ENCODE data around the gene C13orf46. TPM values are rescaled to one million over a fixed set of nuclear protein-coding genes. Genes with fewer than 3 reads are reported as not detected.

The C13orf46 gene
- total RNA-seq, 1 donor = under 0.01 TPM

- no peak for TF ChIP-seq CTCF (IDR thresholded peaks at IDR 0.05; ENCODE audit: insufficient read depth, low read depth, low read length)
- no peak for DNase-seq (ENCODE audit: low read depth)
- H3K4me3 ChIP-seq (ENCODE audit: low read depth, low read length) = no peak overlapping the region
Observed at GRCh38 chr13:113922412-113923118, 51.3 kb downstream of the C13orf46 start.

GRCh38 chr13:113921763-113922162 lies 52.1 kb downstream of the C13orf46 start:
- TF ChIP-seq CTCF (IDR thresholded peaks at IDR 0.05; ENCODE audit: insufficient read depth, low read depth, low read length) = no peak
- DNase-seq (ENCODE audit: low read depth) = no peak
- H3K4me3 ChIP-seq (ENCODE audit: low read depth, low read length) = no peak overlapping the region

- no peak for TF ChIP-seq CTCF (IDR thresholded peaks at IDR 0.05; ENCODE audit: insufficient read depth, low read depth, low read length)
- no peak overlapping the region for H3K4me3 ChIP-seq (ENCODE audit: low read depth, low read length)
- no peak for DNase-seq (ENCODE audit: low read depth)
Observed at GRCh38 chr13:113920606-113921286, 53.1 kb downstream of the C13orf46 start.

- H3K4me3 ChIP-seq (ENCODE audit: low read depth, low read length) = no peak overlapping the region
- no peak for DNase-seq (ENCODE audit: low read depth)
- no peak for TF ChIP-seq CTCF (IDR thresholded peaks at IDR 0.05; ENCODE audit: insufficient read depth, low read depth, low read length)
Observed at GRCh38 chr13:113919761-113920559, 53.9 kb downstream of the C13orf46 start.

- no peak for TF ChIP-seq CTCF (IDR thresholded peaks at IDR 0.05; ENCODE audit: insufficient read depth, low read depth, low read length)
- H3K4me3 ChIP-seq (ENCODE audit: low read depth, low read length) = no peak overlapping the region
- no peak for DNase-seq (ENCODE audit: low read depth)
Observed at GRCh38 chr13:113918981-113919701, 54.7 kb downstream of the C13orf46 start.

GRCh38 chr13:113918580-113918979 lies 55.3 kb downstream of the C13orf46 start:
- no peak for DNase-seq (ENCODE audit: low read depth)
- no peak overlapping the region for H3K4me3 ChIP-seq (ENCODE audit: low read depth, low read length)
- no peak for TF ChIP-seq CTCF (IDR thresholded peaks at IDR 0.05; ENCODE audit: insufficient read depth, low read depth, low read length)
